Fibroblast of upper back skin (primary cell): ENCODE data around the gene TFDP1.
"Not testable (repeated sequence)": the region's sequence is repeated elsewhere in the genome, so short reads cannot be mapped to it uniquely, and the experiment has no call there.

Experiments
- DNase-seq: peaks from one replicate; pipeline ENCODE4 v3.0.0-alpha.2; 2013

TFDP1 gene

GRCh38 chr13:113576597-113576996 lies 8.0 kb upstream of the TFDP1 start:
- DNase-seq: no peak

GRCh38 chr13:113577881-113578435 lies 6.6 kb upstream of the TFDP1 start:
- DNase-seq: no peak

GRCh38 chr13:113579686-113580085 lies 4.9 kb upstream of the TFDP1 start:
- DNase-seq: no peak

- DNase-seq: no peak
These were observed 2.7 kb upstream of the TFDP1 start for GRCh38 chr13:113581871-113582270.

- DNase-seq: no peak
These were observed 1.5 kb upstream of the TFDP1 start for GRCh38 chr13:113582841-113583631.

GRCh38 chr13:113584870-113585671 lies 518 bp downstream of the TFDP1 start:
- no peak for DNase-seq

- no peak for DNase-seq
These were observed 1.3 kb downstream of the TFDP1 start for GRCh38 chr13:113585896-113586295.

GRCh38 chr13:113586661-113587479 lies 2.3 kb downstream of the TFDP1 start:
- DNase-seq: no peak

- DNase-seq: no peak
These were observed 4.0 kb downstream of the TFDP1 start for GRCh38 chr13:113588394-113589111.

- no peak for DNase-seq
These were observed 4.9 kb downstream of the TFDP1 start for GRCh38 chr13:113589251-113589960.

GRCh38 chr13:113589961-113590339 lies 5.4 kb downstream of the TFDP1 start:
- no peak for DNase-seq

GRCh38 chr13:113591750-113592149 lies 7.2 kb downstream of the TFDP1 start:
- DNase-seq: no peak

- no peak for DNase-seq
These were observed 8.0 kb downstream of the TFDP1 start for GRCh38 chr13:113592571-113592970.

- not testable (repeated sequence) for DNase-seq
These were observed 9.7 kb downstream of the TFDP1 start for GRCh38 chr13:113594066-113594821.

- no peak for DNase-seq
These were observed 10.6 kb downstream of the TFDP1 start for GRCh38 chr13:113595131-113595530.

- DNase-seq: no peak
These were observed 12.0 kb downstream of the TFDP1 start for GRCh38 chr13:113596321-113597200.

GRCh38 chr13:113597391-113598080 lies 13.0 kb downstream of the TFDP1 start:
- no peak for DNase-seq

- DNase-seq: no peak
These were observed 13.5 kb downstream of the TFDP1 start for GRCh38 chr13:113598081-113598410.

- no peak for DNase-seq
These were observed 13.9 kb downstream of the TFDP1 start for GRCh38 chr13:113598481-113598880.
